Measurements from ENCODE around the gene CLTB.

The CLTB gene

GRCh38 chr5:176389135-176390123, 26.9 kb downstream of the CLTB start:
- peaks cover 49% of the 10 kb centered on the region for H3K36me3 ChIP-seq
- peak overlapping the region; percentile 98 for H3K27ac ChIP-seq
- TF ChIP-seq, protein P1, sequence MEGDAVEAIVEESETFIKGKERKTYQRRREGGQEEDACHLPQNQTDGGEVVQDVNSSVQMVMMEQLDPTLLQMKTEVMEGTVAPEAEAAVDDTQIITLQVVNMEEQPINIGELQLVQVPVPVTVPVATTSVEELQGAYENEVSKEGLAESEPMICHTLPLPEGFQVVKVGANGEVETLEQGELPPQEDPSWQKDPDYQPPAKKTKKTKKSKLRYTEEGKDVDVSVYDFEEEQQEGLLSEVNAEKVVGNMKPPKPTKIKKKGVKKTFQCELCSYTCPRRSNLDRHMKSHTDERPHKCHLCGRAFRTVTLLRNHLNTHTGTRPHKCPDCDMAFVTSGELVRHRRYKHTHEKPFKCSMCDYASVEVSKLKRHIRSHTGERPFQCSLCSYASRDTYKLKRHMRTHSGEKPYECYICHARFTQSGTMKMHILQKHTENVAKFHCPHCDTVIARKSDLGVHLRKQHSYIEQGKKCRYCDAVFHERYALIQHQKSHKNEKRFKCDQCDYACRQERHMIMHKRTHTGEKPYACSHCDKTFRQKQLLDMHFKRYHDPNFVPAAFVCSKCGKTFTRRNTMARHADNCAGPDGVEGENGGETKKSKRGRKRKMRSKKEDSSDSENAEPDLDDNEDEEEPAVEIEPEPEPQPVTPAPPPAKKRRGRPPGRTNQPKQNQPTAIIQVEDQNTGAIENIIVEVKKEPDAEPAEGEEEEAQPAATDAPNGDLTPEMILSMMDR (IDR thresholded peaks at IDR 0.05; ENCODE audit: low read depth, low read length), result no peak
- no peak for DNase-seq
- H3K9me3 ChIP-seq (ENCODE audit: severe bottlenecking), result no peaks in the 10 kb centered on the region
- peak overlapping the region; percentile 67 for H3K4me3 ChIP-seq (ENCODE audit: low read depth, low read length)
- no peaks in the 10 kb centered on the region for H3K27me3 ChIP-seq (ENCODE audit: insufficient read depth, low read depth, severe bottlenecking)

DNA sequence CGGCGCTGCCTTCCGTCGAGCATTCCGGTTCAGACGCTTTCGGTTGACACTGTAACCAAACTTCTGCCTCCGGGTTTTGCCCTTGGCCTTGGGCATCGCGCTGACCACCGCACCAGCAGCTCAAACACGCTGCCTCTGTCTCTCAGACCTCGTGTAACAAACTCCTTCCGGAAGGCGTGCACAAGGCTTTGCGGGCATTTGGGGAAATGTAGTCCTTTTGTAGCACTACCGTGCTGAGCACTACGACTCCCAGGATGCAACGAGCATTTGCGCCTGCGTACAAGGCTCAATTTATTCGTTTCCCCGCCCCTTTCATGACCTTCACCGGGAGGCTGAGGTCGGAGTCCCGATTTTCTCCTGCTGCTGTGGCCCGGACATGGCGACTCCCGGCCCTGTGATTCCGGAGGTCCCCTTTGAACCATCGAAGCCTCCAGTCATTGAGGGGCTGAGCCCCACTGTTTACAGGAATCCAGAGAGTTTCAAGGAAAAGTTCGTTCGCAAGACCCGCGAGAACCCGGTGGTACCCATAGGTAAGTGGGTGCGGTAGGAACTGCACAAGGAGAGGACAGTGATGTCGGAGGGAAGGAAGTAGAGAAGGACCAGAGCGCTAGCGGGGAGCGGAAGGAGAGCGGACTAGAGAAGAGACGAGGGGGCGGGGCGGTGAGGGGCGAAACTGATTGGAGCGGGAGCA, 27.8 kb downstream of the CLTB start, which contains the start of the genes HIGD2A and NOP16:
TSS of gene HIGD2A (plus strand) at position 308 of the 691 bp plus-strand sequence. CDS start at position 377, 69 bp downstream.
TSS of gene NOP16 (minus strand) at position 155 of the 691 bp plus-strand sequence. CDS start at position 96, 59 bp downstream.
- Histone ChIP-seq H3K27me3 (ENCODE audit: insufficient read depth, low read depth, severe bottlenecking) (no peaks in the 10 kb centered on the region), H3K4me3 (ENCODE audit: low read depth, low read length) (peak within 1 kb of the TSS; percentile 67), H3K36me3 (peaks cover 58% of the 10 kb centered on the region), H3K9me3 (ENCODE audit: severe bottlenecking) (no peaks in the 10 kb centered on the region), H3K27ac (peak within 1 kb of the TSS; percentile 98)
- TF ChIP-seq, protein P1 (IDR thresholded peaks at IDR 0.05; ENCODE audit: low read depth, low read length), result no peak
- DNase-seq, result peak; percentile 99

GRCh38 chr5:176388003-176388443, 28.3 kb downstream of the CLTB start:
- Histone ChIP-seq H3K27me3 (ENCODE audit: insufficient read depth, low read depth, severe bottlenecking) (no peaks in the 10 kb centered on the region), H3K4me3 (ENCODE audit: low read depth, low read length) (peak overlapping the region; percentile 67), H3K9me3 (ENCODE audit: severe bottlenecking) (no peaks in the 10 kb centered on the region), H3K27ac (peak overlapping the region; percentile 98), H3K36me3 (peaks cover 64% of the 10 kb centered on the region)
- no peak for DNase-seq
- TF ChIP-seq, protein P1 (IDR thresholded peaks at IDR 0.05; ENCODE audit: low read depth, low read length), result no peak

- no peak for DNase-seq
- Histone ChIP-seq H3K27ac (peak overlapping the region; percentile 98; the same call in 1 of the 2 replicates), H3K36me3 (peaks cover 69% of the 10 kb centered on the region), H3K9me3 (ENCODE audit: severe bottlenecking) (no peaks in the 10 kb centered on the region), H3K27me3 (ENCODE audit: insufficient read depth, low read depth, severe bottlenecking) (no peaks in the 10 kb centered on the region), H3K4me3 (ENCODE audit: low read depth, low read length) (peak overlapping the region; percentile 67)
- TF ChIP-seq, protein P1 (IDR thresholded peaks at IDR 0.05; ENCODE audit: low read depth, low read length), result no peak
Measured at GRCh38 chr5:176387384-176387925, 28.9 kb downstream of the CLTB start.

DNA sequence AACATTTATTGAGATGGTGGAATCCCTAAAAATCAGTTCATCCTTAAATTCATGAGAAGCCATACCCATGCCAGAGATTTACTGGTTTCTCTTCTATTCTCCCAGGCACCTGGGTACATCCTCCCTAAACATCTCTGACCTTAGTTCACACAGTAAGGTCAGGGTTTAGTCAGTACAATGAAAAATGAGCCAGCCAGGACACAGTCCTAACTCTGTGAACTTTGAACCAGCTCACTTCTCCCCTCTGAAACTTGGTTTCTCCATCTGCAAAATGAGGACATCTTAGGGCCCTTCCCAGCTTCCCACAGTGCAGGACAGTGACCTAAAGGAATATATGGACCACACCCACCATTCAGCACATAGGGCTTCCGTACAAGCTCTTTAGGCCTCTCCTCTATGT, 29.8 kb downstream of the CLTB start:
- H3K36me3 ChIP-seq, result peaks cover 62% of the 10 kb centered on the region
- H3K9me3 ChIP-seq (ENCODE audit: severe bottlenecking), result no peaks in the 10 kb centered on the region
- TF ChIP-seq, protein P1 (IDR thresholded peaks at IDR 0.05; ENCODE audit: low read depth, low read length), result no peak
- no peak for DNase-seq
- no peak overlapping the region for H3K27ac ChIP-seq
- no peaks in the 10 kb centered on the region for H3K27me3 ChIP-seq (ENCODE audit: insufficient read depth, low read depth, severe bottlenecking)
- H3K4me3 ChIP-seq (ENCODE audit: low read depth, low read length), result no peak overlapping the region

Measured in WERI-Rb-1 (cell line).